HepG2 (cell line): Measurements from ENCODE around the gene MINDY1. TPM values are rescaled to one million over a fixed set of nuclear protein-coding genes. Genes with fewer than 3 reads are reported as not detected.

ENCODE experiments used
- DNMT1 ChIP-seq: sonication (generic); formaldehyde crosslinking; IDR thresholded peaks from 2 replicates; pipeline ENCODE4 v1.5.1; 2020; ENCODE audit warnings: mild to moderate bottlenecking, missing genetic modification reagents
- RARG ChIP-seq: sonication (generic); formaldehyde crosslinking; IDR thresholded peaks from 2 replicates; pipeline ENCODE4 v1.4.0; 2020; ENCODE audit warnings: low read depth, mild to moderate bottlenecking, missing genetic modification reagents
- RNF2 ChIP-seq: fragments of 450-650 bp; conservative IDR thresholded peaks from 2 replicates; pipeline ENCODE4 v1.6.1; 2016; ENCODE audit warnings: low read depth
- ZNF552 ChIP-seq: sonication (generic); formaldehyde crosslinking; IDR thresholded peaks from 2 replicates; pipeline ENCODE4 v1.9.0; 2022; ENCODE audit warnings: missing genetic modification reagents, mild to moderate bottlenecking, borderline replicate concordance
- ZNF619 ChIP-seq: sonication (generic); formaldehyde crosslinking; IDR thresholded peaks from 2 replicates; pipeline ENCODE4 v1.4.0; 2020; ENCODE audit warnings: mild to moderate bottlenecking, missing genetic modification reagents
- ZNF878 ChIP-seq: sonication (generic); formaldehyde crosslinking; IDR thresholded peaks from 2 replicates; pipeline ENCODE4 v1.8.1; 2023; ENCODE audit warnings: mild to moderate bottlenecking, missing genetic modification reagents, moderate library complexity
- polyA plus RNA-seq, 8 experiments: library from polyadenylated mRNA; depleted of rRNA in 3 of 8; stranded (reverse) in 7 of 8; unstranded in 1 of 8; fragments of >200 nt; fragmentation: Illumina TruSeq in 4 of 8; extraction: Trizol in 4 of 8; gene quantifications; 2 replicates each; pipeline versions ENCODE4 v1.2.1 to v1.2.3, GENCODE V29; 2011 to 2016; ENCODE audit warnings: low read depth in 4 of 8, missing spikeins in 1 of 8, mixed read lengths in 1 of 8; ENCODE audit not compliant: insufficient read depth in 1 of 8
- total RNA-seq, 5 experiments: library from RNA; depleted of rRNA; stranded (reverse); fragments of >200 nt; fragmentation: Illumina TruSeq; extraction: Trizol; gene quantifications; 2 replicates each; pipeline ENCODE4 v1.2.3, GENCODE V29; 2016; ENCODE audit warnings: low read depth in 1 of 5
- TF ChIP-seq, protein P1 (sequence below), 2 experiments: sonication (generic) in 1 of 2; formaldehyde crosslinking in 1 of 2; IDR thresholded peaks; 2 replicates each; pipeline versions ENCODE4 v1.5.1 to v1.6.1; 2011 to 2020; ENCODE audit warnings: borderline replicate concordance in 1 of 2, low read depth in 1 of 2, low read length in 1 of 2, mild to moderate bottlenecking in 1 of 2, missing genetic modification reagents in 1 of 2, moderate library complexity in 1 of 2
- TF ChIP-seq, protein P2 (sequence below): sonication (generic); formaldehyde crosslinking; IDR thresholded peaks from 2 replicates; pipeline ENCODE4 v1.5.0; 2020; ENCODE audit warnings: mild to moderate bottlenecking, missing genetic modification reagents
- TF ChIP-seq, protein P3 (sequence below): sonication (generic); formaldehyde crosslinking; IDR thresholded peaks from 2 replicates; pipeline ENCODE4 v1.8.1; 2023; ENCODE audit warnings: mild to moderate bottlenecking, missing genetic modification reagents
- TF ChIP-seq, protein P4 (sequence below): sonication (generic); formaldehyde crosslinking; IDR thresholded peaks from 2 replicates; pipeline ENCODE4 v1.4.0; 2020; ENCODE audit warnings: missing genetic modification reagents, mild to moderate bottlenecking, borderline replicate concordance
- TF ChIP-seq, protein P5 (sequence below): IDR thresholded peaks from 2 replicates; pipeline ENCODE4 v1.4.0; 2020; ENCODE audit warnings: mild to moderate bottlenecking, missing genetic modification reagents
- TF ChIP-seq, protein P6 (sequence below): sonication (generic); formaldehyde crosslinking; IDR thresholded peaks from 2 replicates; pipeline ENCODE4 v1.4.0; 2020; ENCODE audit warnings: mild to moderate bottlenecking, missing genetic modification reagents

The MINDY1 gene
- total and polyA plus RNA-seq, 2 of the 13 experiments (the other 11 are each of a cell fraction or from before 2014, with no cell fraction given), result 11.1 to 15.0 TPM

DNA sequence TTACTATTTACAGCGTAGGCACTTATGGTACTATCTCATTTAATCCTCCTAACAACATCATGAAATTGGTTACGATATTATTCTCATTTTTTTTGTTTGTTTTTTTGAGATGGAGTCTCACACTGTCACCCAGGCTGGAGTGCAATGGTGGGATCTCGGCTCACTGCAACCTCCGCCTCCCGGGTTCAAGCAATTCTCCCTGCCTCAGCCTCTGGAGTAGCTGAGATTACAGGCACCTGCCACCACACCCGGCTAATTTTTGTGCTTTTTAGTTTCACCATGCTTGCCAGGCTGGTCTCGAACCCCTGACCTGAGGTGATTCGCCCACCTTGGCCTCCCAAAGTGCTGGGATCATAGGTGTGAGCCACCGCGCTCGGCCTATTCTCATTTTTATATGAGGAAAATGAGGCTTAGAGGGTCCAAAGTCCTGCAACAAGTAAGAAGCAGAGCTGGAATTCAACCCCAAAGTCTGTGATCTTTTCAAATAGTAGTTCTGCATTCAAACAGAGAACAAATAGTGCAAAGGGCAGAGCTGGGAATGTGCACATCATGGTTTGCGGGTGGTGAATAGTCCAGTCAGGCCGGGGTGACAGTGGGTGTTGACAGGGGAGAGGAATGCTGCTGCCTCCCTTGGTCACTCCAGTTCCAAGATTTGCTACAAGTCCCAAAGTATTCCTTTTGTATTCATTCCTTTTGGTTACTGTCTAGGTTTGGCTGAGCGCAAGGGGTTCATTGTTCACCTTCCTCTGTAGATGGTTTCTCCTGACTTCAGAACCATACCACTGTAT, 6.2 kb upstream of the MINDY1 start (continued):
- TF ChIP-seq, protein P1, sequence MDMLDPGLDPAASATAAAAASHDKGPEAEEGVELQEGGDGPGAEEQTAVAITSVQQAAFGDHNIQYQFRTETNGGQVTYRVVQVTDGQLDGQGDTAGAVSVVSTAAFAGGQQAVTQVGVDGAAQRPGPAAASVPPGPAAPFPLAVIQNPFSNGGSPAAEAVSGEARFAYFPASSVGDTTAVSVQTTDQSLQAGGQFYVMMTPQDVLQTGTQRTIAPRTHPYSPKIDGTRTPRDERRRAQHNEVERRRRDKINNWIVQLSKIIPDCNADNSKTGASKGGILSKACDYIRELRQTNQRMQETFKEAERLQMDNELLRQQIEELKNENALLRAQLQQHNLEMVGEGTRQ (IDR thresholded peaks at IDR 0.05; ENCODE audit: low read depth, low read length), result no peak
- TF ChIP-seq, protein P1 (CRISPR knock-in tag; IDR thresholded peaks at IDR 0.05; ENCODE audit: borderline replicate concordance), result no peak
- TF ChIP-seq DNMT1 (CRISPR knock-in tag), result no peak
- TF ChIP-seq, protein P2, sequence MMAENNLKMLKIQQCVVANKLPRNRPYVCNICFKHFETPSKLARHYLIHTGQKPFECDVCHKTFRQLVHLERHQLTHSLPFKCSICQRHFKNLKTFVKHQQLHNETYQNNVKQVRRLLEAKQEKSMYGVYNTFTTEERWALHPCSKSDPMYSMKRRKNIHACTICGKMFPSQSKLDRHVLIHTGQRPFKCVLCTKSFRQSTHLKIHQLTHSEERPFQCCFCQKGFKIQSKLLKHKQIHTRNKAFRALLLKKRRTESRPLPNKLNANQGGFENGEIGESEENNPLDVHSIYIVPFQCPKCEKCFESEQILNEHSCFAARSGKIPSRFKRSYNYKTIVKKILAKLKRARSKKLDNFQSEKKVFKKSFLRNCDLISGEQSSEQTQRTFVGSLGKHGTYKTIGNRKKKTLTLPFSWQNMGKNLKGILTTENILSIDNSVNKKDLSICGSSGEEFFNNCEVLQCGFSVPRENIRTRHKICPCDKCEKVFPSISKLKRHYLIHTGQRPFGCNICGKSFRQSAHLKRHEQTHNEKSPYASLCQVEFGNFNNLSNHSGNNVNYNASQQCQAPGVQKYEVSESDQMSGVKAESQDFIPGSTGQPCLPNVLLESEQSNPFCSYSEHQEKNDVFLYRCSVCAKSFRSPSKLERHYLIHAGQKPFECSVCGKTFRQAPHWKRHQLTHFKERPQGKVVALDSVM, result peak; percentile 47; the same call in 1 of the 2 replicates
- TF ChIP-seq ZNF878 (CRISPR knock-in tag), result peak; percentile 54; the same call in 1 of the 2 replicates
- TF ChIP-seq, protein P3, sequence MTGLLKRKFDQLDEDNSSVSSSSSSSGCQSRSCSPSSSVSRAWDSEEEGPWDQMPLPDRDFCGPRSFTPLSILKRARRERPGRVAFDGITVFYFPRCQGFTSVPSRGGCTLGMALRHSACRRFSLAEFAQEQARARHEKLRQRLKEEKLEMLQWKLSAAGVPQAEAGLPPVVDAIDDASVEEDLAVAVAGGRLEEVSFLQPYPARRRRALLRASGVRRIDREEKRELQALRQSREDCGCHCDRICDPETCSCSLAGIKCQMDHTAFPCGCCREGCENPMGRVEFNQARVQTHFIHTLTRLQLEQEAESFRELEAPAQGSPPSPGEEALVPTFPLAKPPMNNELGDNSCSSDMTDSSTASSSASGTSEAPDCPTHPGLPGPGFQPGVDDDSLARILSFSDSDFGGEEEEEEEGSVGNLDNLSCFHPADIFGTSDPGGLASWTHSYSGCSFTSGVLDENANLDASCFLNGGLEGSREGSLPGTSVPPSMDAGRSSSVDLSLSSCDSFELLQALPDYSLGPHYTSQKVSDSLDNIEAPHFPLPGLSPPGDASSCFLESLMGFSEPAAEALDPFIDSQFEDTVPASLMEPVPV (CRISPR knock-in tag), result no peak
- TF ChIP-seq, protein P4, sequence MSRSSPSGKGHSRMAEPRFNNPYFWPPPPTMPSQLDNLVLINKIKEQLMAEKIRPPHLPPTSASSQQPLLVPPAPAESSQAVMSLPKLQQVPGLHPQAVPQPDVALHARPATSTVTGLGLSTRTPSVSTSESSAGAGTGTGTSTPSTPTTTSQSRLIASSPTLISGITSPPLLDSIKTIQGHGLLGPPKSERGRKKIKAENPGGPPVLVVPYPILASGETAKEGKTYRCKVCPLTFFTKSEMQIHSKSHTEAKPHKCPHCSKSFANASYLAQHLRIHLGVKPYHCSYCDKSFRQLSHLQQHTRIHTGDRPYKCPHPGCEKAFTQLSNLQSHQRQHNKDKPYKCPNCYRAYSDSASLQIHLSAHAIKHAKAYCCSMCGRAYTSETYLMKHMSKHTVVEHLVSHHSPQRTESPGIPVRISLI (CRISPR knock-in tag), result 0 out of 2 replicates have a peak, but pooled peaks have one; percentile 39
- TF ChIP-seq RNF2, result no peak
- TF ChIP-seq, protein P5, sequence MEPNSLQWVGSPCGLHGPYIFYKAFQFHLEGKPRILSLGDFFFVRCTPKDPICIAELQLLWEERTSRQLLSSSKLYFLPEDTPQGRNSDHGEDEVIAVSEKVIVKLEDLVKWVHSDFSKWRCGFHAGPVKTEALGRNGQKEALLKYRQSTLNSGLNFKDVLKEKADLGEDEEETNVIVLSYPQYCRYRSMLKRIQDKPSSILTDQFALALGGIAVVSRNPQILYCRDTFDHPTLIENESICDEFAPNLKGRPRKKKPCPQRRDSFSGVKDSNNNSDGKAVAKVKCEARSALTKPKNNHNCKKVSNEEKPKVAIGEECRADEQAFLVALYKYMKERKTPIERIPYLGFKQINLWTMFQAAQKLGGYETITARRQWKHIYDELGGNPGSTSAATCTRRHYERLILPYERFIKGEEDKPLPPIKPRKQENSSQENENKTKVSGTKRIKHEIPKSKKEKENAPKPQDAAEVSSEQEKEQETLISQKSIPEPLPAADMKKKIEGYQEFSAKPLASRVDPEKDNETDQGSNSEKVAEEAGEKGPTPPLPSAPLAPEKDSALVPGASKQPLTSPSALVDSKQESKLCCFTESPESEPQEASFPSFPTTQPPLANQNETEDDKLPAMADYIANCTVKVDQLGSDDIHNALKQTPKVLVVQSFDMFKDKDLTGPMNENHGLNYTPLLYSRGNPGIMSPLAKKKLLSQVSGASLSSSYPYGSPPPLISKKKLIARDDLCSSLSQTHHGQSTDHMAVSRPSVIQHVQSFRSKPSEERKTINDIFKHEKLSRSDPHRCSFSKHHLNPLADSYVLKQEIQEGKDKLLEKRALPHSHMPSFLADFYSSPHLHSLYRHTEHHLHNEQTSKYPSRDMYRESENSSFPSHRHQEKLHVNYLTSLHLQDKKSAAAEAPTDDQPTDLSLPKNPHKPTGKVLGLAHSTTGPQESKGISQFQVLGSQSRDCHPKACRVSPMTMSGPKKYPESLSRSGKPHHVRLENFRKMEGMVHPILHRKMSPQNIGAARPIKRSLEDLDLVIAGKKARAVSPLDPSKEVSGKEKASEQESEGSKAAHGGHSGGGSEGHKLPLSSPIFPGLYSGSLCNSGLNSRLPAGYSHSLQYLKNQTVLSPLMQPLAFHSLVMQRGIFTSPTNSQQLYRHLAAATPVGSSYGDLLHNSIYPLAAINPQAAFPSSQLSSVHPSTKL (CRISPR knock-in tag), result peak; percentile 91
- no peak for TF ChIP-seq ZNF619 (CRISPR knock-in tag)
- TF ChIP-seq ZNF552, result no peak
- TF ChIP-seq, protein P6, sequence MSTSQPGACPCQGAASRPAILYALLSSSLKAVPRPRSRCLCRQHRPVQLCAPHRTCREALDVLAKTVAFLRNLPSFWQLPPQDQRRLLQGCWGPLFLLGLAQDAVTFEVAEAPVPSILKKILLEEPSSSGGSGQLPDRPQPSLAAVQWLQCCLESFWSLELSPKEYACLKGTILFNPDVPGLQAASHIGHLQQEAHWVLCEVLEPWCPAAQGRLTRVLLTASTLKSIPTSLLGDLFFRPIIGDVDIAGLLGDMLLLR (CRISPR knock-in tag), result no peak
- no peak for TF ChIP-seq RARG (CRISPR knock-in tag)
